GM12878 (cell line): ENCODE results near the gene CRB1. TPM values are rescaled to one million over a fixed set of nuclear protein-coding genes. Genes with fewer than 3 reads are reported as not detected.

Source experiments
- ATAC-seq: fragments of 200-7000 bp; cut with Tn5 transposase; 3 replicates; pipeline ENCODE4 v1.9.1; 2020; ENCODE audit warnings: mild to moderate bottlenecking, moderate library complexity
- BruUV-seq: library from RNA; stranded (reverse); fragments of 400-500 nt; replicated peaks from 2 replicates; lab custom pipeline; 2021; lab: Mats Ljungman, UMichigan
- CTCF ChIA-PET: fragments of 300-600 bp; sonication (Branson Sonifier 250); formaldehyde crosslinking; extraction: SDS; loops from one replicate; lab custom pipeline; 2021; ENCODE audit warnings: inconsistent platforms; lab: Yijun Ruan, JAX
- POLR2A ChIA-PET: fragments of 350-600 bp; formaldehyde crosslinking; extraction: SDS; loops from one replicate; lab custom pipeline; 2021; ENCODE audit warnings: inconsistent platforms; lab: Charles Lee
- RAD21 ChIA-PET: fragments of 300-600 bp; sonication (Branson Sonifier 250); formaldehyde crosslinking; loops from one replicate; lab custom pipeline; 2023; ENCODE audit warnings: antibody characterized with exemption; ENCODE audit not compliant: unreplicated experiment; lab: Charles Lee
- SMC1A ChIA-PET: fragments of 300-600 bp; sonication (Branson Sonifier 250); formaldehyde crosslinking; loops from one replicate; lab custom pipeline; 2023; ENCODE audit not compliant: unreplicated experiment, uncharacterized antibody; lab: Charles Lee
- DNase-seq: peaks from one replicate; pipeline ENCODE4 v3.0.0-alpha.2; 2011; ENCODE audit warnings: low read depth, low spot score
- FAIRE-seq: peaks from 3 replicates; lab custom pipeline; 2011; peaks lifted over from hg19 to GRCh38; lab: Jason Lieb, UNC
- H2AFZ ChIP-seq: 2 replicates; pipeline ENCODE4 v1.6.0; 2011; ENCODE audit warnings: low read depth, low read length, control low read depth; ENCODE audit not compliant: control insufficient read depth
- H3K27ac ChIP-seq: 2 replicates; pipeline ENCODE4 v1.5.1; 2011; ENCODE audit warnings: control low read depth; ENCODE audit not compliant: control insufficient read depth, insufficient read depth
- H3K27me3 ChIP-seq, 2 experiments: replicated peaks in 1 of 2; 2 replicates each; pipeline versions ENCODE4 v1.6.0 to v1.6.1; 2011; ENCODE audit warnings: low read length in 1 of 2; ENCODE audit not compliant: control insufficient read depth in 2 of 2, insufficient read depth in 2 of 2
- H3K36me3 ChIP-seq, 2 experiments: 2 replicates each; pipeline ENCODE4 v1.5.1; 2011; ENCODE audit warnings: low read length in 1 of 2; ENCODE audit not compliant: control insufficient read depth in 2 of 2, insufficient read depth in 2 of 2
- H3K4me1 ChIP-seq: 2 replicates; pipeline ENCODE4 v1.6.1; 2011; ENCODE audit warnings: mild to moderate bottlenecking, low read length, moderate library complexity, mixed read lengths; ENCODE audit not compliant: control insufficient read depth, insufficient read depth
- H3K4me2 ChIP-seq: 2 replicates; pipeline ENCODE4 v1.6.0; 2011; ENCODE audit warnings: control low read depth; ENCODE audit not compliant: control insufficient read depth, insufficient read depth
- H3K4me3 ChIP-seq: fragments of 200-600 bp; sonication (generic); 2 replicates; pipeline ENCODE4 v1.5.1; 2016
- H3K79me2 ChIP-seq: 2 replicates; pipeline ENCODE4 v1.6.0; 2011; ENCODE audit warnings: low read length; ENCODE audit not compliant: control insufficient read depth, insufficient read depth
- H3K9ac ChIP-seq: 2 replicates; pipeline ENCODE4 v1.8.0; 2011; ENCODE audit warnings: low read length, control low read depth, mixed read lengths; ENCODE audit not compliant: control insufficient read depth, insufficient read depth
- H3K9me3 ChIP-seq: replicated peaks from 3 replicates; pipeline ENCODE4 v1.5.1; 2011; ENCODE audit warnings: mild to moderate bottlenecking, low read length; ENCODE audit not compliant: control insufficient read depth, insufficient read depth
- H4K20me1 ChIP-seq: 2 replicates; pipeline ENCODE4 v1.6.0; 2011; ENCODE audit not compliant: control insufficient read depth, insufficient read depth
- IRF5 ChIP-seq: fragments of 450-650 bp; IDR thresholded peaks from 2 replicates; pipeline ENCODE4 v1.6.1; 2017; ENCODE audit warnings: borderline replicate concordance
- MAX ChIP-seq: IDR thresholded peaks from 2 replicates; pipeline ENCODE4 v1.6.1; 2012; ENCODE audit warnings: low read depth, low read length, improper control_type of control experiment
- POLR2AphosphoS5 ChIP-seq: IDR thresholded peaks from 2 replicates; pipeline ENCODE4 v1.6.1; 2011; ENCODE audit warnings: mild to moderate bottlenecking, low read length, inconsistent platforms
- SPI1 ChIP-seq: IDR thresholded peaks from 2 replicates; pipeline ENCODE4 v1.6.1; 2011; ENCODE audit warnings: low read depth, mild to moderate bottlenecking, low read length, moderate library complexity, borderline replicate concordance; ENCODE audit not compliant: insufficient read depth
- TARDBP ChIP-seq: IDR thresholded peaks from 2 replicates; pipeline ENCODE4 v1.6.1; 2016; ENCODE audit warnings: borderline replicate concordance
- ZNF592 ChIP-seq: fragments of 450-650 bp; IDR thresholded peaks from 2 replicates; pipeline ENCODE4 v1.6.1; 2017; ENCODE audit warnings: mild to moderate bottlenecking, moderate library complexity
- WGBS: methylation state at CpG from one replicate; pipeline ENCODE4 v1.1.6; 2016; ENCODE audit warnings: low lambda C conversion rate; ENCODE audit not compliant: insufficient replicate concordance, insufficient coverage; ENCODE audit errors: missing lambda C conversion rate; 5-methylcytosine and 5-hydroxymethylcytosine counted together
- in situ Hi-C: fragments of 300-500 bp; cut with MboI; formaldehyde crosslinking; loops from 9 replicates; pipeline ENCODE4 v1.14.3; 2018; ENCODE audit warnings: mixed read lengths
- intact Hi-C: fragments of 100-400 bp; cut with micrococcal nuclease; formaldehyde crosslinking; loops from one replicate; pipeline ENCODE4 v1.14.2; 2022; ENCODE audit not compliant: unreplicated experiment
- polyA plus RNA-seq, 11 experiments: library from polyadenylated mRNA; depleted of rRNA in 4 of 11; unstranded in 6 of 11; stranded (reverse) in 5 of 11; fragments of >200 nt; fragmentation: Nextera tagmentation in 4 of 11; fragmentation: Illumina TruSeq in 1 of 11; extraction: Ambion mirVana in 4 of 11; extraction: Trizol in 1 of 11; gene quantifications; 1 replicate in 1 of 11; 2 replicates in 10 of 11; pipeline versions ENCODE4 v1.2.1 to v1.2.3, GENCODE V29; 2011 to 2016; ENCODE audit warnings: inconsistent platforms in 2 of 11, missing spikeins in 2 of 11, low read depth in 1 of 11
- total RNA-seq, 4 experiments: library from RNA; depleted of rRNA in 3 of 4; stranded (reverse); fragments of >200 nt in 3 of 4; fragmentation: Illumina TruSeq in 1 of 4; extraction: Trizol in 1 of 4; gene quantifications; 2 replicates each; pipeline versions ENCODE4 v1.2.1 to v1.2.3, GENCODE V29; 2013 to 2021

CRB1 gene
- total and polyA plus RNA-seq, 10 of the 15 experiments (the other 5 are each of a cell fraction or from before 2014, with no cell fraction given): 0.06 to 0.10 (median 0.06) TPM; not detected in 7

DNA sequence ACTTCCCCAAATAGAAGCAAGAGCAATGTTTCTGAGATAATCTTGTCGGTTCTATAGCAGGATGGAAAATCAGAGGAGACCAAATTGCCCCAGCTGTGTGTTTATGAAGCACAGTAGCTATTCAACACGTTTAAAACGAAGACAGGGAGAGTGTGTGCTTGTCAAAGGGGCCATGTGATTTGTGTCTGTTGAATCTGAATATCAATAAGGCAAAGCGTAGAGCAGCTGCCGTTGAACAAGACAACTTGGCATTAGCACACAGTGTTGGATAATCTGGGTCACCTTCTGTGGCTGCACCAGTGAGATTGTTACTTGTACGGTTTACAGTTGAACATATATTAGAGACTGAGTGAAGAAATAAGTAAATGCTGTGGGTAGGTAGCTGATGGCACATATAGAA lies 1.0 kb downstream of the CRB1 start:
- ATAC-seq: no peak
- no peak for TF ChIP-seq POLR2AphosphoS5
- TF ChIP-seq MAX: no peak
- no peak for TF ChIP-seq SPI1
- no peak for TF ChIP-seq TARDBP
- TF ChIP-seq IRF5: no peak
- no peak for TF ChIP-seq ZNF592
- no peak overlapping the region for H2AFZ ChIP-seq
- no peak overlapping the region for H3K4me3 ChIP-seq
- H3K9ac ChIP-seq: no peak overlapping the region
- H3K27me3 ChIP-seq: no peaks in the 10 kb centered on the region
- H3K4me2 ChIP-seq: no peak overlapping the region
- ChIA-PET RAD21 (interaction anchor here (0.8 kb wide), 1 partner anchor 89 kb away, joined by 3 read pairs; no protein-coding TSS in a partner anchor), CTCF (no interaction called here), POLR2A (no interaction called here), SMC1A (no interaction called here)
- peak; percentile 7 for FAIRE-seq
- no peaks in the 10 kb centered on the region for H4K20me1 ChIP-seq
- no peaks in the 10 kb centered on the region for H3K9me3 ChIP-seq
- no peaks in the 10 kb centered on the region for H3K4me1 ChIP-seq
- H3K79me2 ChIP-seq: no peaks in the 10 kb centered on the region
- H3K36me3 ChIP-seq: no peaks in the 10 kb centered on the region
- no peak for DNase-seq
- 27% methylated on average over 6 of the region's 6 CpGs for WGBS
- no TSS peak for BruUV-seq
- in situ Hi-C loops: no loop called here
- H3K27ac ChIP-seq: no peak overlapping the region
- intact Hi-C loops: no loop called here
